ENCODE data around the gene ZNF605. TPM values are rescaled to one million over a fixed set of nuclear protein-coding genes. Genes with fewer than 3 reads are reported as not detected.

The ZNF605 gene
- total RNA-seq, 1 experiment from 2014 or later: 20.6 TPM

- in situ Hi-C loops (cut with HindIII; ENCODE audit: low pct_unique_long_range_greater_than_20kb, low sequenced_read_pairs): no loop called here
- Histone ChIP-seq H3K9me3 (ENCODE audit: control insufficient read depth, insufficient read depth, low read depth, low read length) (peaks cover 69% of the 10 kb centered on the region; the same call in 1 of the 2 replicates), H3K4me3 (ENCODE audit: low read depth in 2 of 2, low read length in 2 of 2) (no peak overlapping the region), H3K27ac (ENCODE audit: low read length) (no peak overlapping the region), H3K36me3 (ENCODE audit: control insufficient read depth, insufficient read depth, low read length) (0 out of 2 replicates have a peak, but pooled peaks cover 6% of the 10 kb centered on the region), H3K4me1 (ENCODE audit: control insufficient read depth, insufficient read depth, low read length) (no peaks in the 10 kb centered on the region), H3K27me3 (ENCODE audit: control insufficient read depth, insufficient read depth, low read length) (no peaks in the 10 kb centered on the region)
- no peak for ATAC-seq
- intact Hi-C loops (cut with micrococcal nuclease; ENCODE audit: unreplicated experiment): no loop called here
- ChIA-PET CTCF (no interaction called here), POLR2A (no interaction called here)
- no peak for DNase-seq (ENCODE audit: low read depth, low spot score)
- no peak for TF ChIP-seq TCF7L2 (IDR thresholded peaks at IDR 0.05; ENCODE audit: low read depth, low read length)
- no peak for TF ChIP-seq SIN3A (IDR thresholded peaks at IDR 0.05; ENCODE audit: borderline replicate concordance, insufficient read depth, low read depth, low read length)
- TF ChIP-seq, protein P1, sequence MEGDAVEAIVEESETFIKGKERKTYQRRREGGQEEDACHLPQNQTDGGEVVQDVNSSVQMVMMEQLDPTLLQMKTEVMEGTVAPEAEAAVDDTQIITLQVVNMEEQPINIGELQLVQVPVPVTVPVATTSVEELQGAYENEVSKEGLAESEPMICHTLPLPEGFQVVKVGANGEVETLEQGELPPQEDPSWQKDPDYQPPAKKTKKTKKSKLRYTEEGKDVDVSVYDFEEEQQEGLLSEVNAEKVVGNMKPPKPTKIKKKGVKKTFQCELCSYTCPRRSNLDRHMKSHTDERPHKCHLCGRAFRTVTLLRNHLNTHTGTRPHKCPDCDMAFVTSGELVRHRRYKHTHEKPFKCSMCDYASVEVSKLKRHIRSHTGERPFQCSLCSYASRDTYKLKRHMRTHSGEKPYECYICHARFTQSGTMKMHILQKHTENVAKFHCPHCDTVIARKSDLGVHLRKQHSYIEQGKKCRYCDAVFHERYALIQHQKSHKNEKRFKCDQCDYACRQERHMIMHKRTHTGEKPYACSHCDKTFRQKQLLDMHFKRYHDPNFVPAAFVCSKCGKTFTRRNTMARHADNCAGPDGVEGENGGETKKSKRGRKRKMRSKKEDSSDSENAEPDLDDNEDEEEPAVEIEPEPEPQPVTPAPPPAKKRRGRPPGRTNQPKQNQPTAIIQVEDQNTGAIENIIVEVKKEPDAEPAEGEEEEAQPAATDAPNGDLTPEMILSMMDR (IDR thresholded peaks at IDR 0.05): no peak
- no peak for TF ChIP-seq POLR2AphosphoS5 (IDR thresholded peaks at IDR 0.05; ENCODE audit: low read depth, low read length)
- TF ChIP-seq REST (IDR thresholded peaks at IDR 0.05; ENCODE audit: insufficient read depth in 1 of 2, low read depth in 2 of 2, low read length in 1 of 2): no peak
- no TSS peak for BruUV-seq (replicated peaks)
These were observed 7.7 kb downstream of the ZNF605 start for GRCh38 chr12:132948146-132949066.

DNA sequence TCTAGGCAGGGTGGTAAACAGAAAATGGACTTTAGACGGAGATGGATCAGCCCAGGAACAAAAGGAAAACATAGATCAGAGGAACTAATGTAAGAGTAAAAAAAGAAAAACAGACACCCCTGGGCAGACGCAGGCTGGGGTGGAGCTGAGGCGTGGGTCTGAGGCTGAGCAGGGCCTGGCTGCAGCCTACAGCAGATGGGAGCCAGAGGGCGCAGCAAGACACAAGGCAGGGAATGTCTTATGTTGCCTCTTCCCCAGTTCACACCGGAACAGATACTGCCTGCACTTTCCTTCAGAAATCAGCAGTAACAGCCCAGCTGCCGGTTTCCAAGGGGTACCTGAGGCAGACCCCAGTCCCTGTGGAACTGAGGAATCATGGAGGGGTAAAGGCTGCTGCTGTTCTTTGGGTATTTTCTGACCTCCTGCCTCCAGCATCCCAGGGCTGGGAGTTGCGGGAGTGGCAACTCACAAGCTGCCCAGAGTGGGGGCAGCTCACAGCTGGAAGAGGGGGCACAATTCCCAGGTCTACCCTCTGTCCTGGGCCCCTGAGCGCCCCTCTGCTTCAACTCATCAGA, 9.8 kb downstream of the ZNF605 start:
- no peak overlapping the region for H3K27ac ChIP-seq (ENCODE audit: low read length)
- POLR2A ChIA-PET: interaction anchor here (0.5 kb wide), 1 partner anchor 262 kb away, joined by 6 read pairs; no protein-coding TSS in a partner anchor
- CTCF ChIA-PET: no interaction called here
- TF ChIP-seq, protein P1 (IDR thresholded peaks at IDR 0.05): no peak
- TF ChIP-seq SIN3A (IDR thresholded peaks at IDR 0.05; ENCODE audit: borderline replicate concordance, insufficient read depth, low read depth, low read length): no peak
- TF ChIP-seq POLR2AphosphoS5 (IDR thresholded peaks at IDR 0.05; ENCODE audit: low read depth, low read length): no peak
- no peak for TF ChIP-seq TCF7L2 (IDR thresholded peaks at IDR 0.05; ENCODE audit: low read depth, low read length)
- TF ChIP-seq REST (IDR thresholded peaks at IDR 0.05; ENCODE audit: insufficient read depth in 1 of 2, low read depth in 2 of 2, low read length in 1 of 2): no peak
- ATAC-seq (no peak), DNase-seq (ENCODE audit: low read depth, low spot score) (no peak)
- no TSS peak for BruUV-seq (replicated peaks)
- peaks cover 10% of the 10 kb centered on the region; the same call in 1 of the 2 replicates for H3K36me3 ChIP-seq (ENCODE audit: control insufficient read depth, insufficient read depth, low read length)
- no peak overlapping the region for H3K4me3 ChIP-seq (ENCODE audit: low read depth in 2 of 2, low read length in 2 of 2)
- peaks cover 65% of the 10 kb centered on the region; the same call in 1 of the 2 replicates for H3K9me3 ChIP-seq (ENCODE audit: control insufficient read depth, insufficient read depth, low read depth, low read length)
- intact Hi-C loops (cut with micrococcal nuclease; ENCODE audit: unreplicated experiment): no loop called here
- in situ Hi-C loops (cut with HindIII; ENCODE audit: low pct_unique_long_range_greater_than_20kb, low sequenced_read_pairs): no loop called here
- no peaks in the 10 kb centered on the region for H3K27me3 ChIP-seq (ENCODE audit: control insufficient read depth, insufficient read depth, low read length)
- H3K4me1 ChIP-seq (ENCODE audit: control insufficient read depth, insufficient read depth, low read length): no peaks in the 10 kb centered on the region

Measured in Panc1 (cell line).